Smooth muscle cell of the pulmonary artery (primary cell): Measurements from ENCODE around the gene EXOC1L. TPM values are rescaled to one million over a fixed set of nuclear protein-coding genes. Genes with fewer than 3 reads are reported as not detected.

Experiments used
- total RNA-seq: library from RNA; depleted of rRNA; stranded (reverse); fragments of >200 nt; gene quantifications from 2 replicates; pipeline ENCODE4 v1.2.3, GENCODE V29; 2014

EXOC1L gene
- total RNA-seq: not detected in 2 replicates

GRCh38 chr4:55819634-55820033, at the start of gene EXOC1L:
Gene EXOC1L (plus strand): TSS chr4:55819790. CDS start chr4:55820027, 237 bp downstream.

GRCh38 chr4:55853484-55854046, 34.0 kb downstream of the EXOC1L start, which contains the start of gene EXOC1:
Gene EXOC1 (plus strand): TSS chr4:55853648. CDS start chr4:55858324, 4,676 bp downstream.

Other genes starting within 250 kb of the EXOC1L start
- not detected in 2 replicates for gene PDCL2, start 227.5 kb upstream of the EXOC1L start, total RNA-seq
- gene NMU, start 183.5 kb upstream of the EXOC1L start, total RNA-seq: not detected in 2 replicates
- gene EXOC1, start 33.9 kb downstream of the EXOC1L start, total RNA-seq: 59.3 and 62.1 TPM in 2 replicates
- 6.3 and 7.4 TPM in 2 replicates for gene CEP135, start 129.2 kb downstream of the EXOC1L start, total RNA-seq